Tibial nerve (tissue), 3 donors: Measurements from ENCODE around the gene ITPRID1.

Experiments used
- POLR2A ChIP-seq, 2 donors: fragments of 450-650 bp; IDR thresholded peaks; one replicate each; pipeline ENCODE4 v1.6.1; 2017; ENCODE audit warnings: antibody characterized with exemption in 2 of 2, mild to moderate bottlenecking in 2 of 2, moderate library complexity in 2 of 2
- TF ChIP-seq, protein P1 (sequence below), 5 experiments: fragments of 200-600 bp in 3 of 5; fragments of 450-650 bp in 2 of 5; sonication (generic) in 3 of 5; IDR thresholded peaks; one replicate each; pipeline ENCODE4 v1.5.1; 2016 to 2019; ENCODE audit warnings: antibody characterized with exemption in 5 of 5, mild to moderate bottlenecking in 3 of 5, moderate library complexity in 2 of 5

DNA sequence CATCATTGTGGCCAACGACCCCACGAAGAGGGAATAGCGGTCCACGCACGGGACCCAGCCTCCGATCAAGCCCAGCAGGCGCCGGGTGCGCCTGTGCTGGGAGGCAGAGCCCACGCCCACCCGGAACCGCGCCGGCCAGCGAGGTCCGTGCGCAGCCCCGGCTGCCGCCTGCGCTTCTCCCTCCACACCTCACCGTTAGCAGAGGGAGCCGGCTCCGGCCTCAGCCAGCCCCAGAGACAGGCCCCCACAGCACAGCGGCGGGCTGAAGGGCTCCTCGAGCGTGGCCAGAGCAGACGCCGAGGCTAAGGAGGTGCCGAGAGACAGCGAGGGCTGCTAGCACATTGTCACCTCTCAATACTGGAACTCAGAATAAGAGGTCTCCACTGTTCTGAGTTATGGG is 3.6 kb downstream of the ITPRID1 start:
- TF ChIP-seq, protein P1, sequence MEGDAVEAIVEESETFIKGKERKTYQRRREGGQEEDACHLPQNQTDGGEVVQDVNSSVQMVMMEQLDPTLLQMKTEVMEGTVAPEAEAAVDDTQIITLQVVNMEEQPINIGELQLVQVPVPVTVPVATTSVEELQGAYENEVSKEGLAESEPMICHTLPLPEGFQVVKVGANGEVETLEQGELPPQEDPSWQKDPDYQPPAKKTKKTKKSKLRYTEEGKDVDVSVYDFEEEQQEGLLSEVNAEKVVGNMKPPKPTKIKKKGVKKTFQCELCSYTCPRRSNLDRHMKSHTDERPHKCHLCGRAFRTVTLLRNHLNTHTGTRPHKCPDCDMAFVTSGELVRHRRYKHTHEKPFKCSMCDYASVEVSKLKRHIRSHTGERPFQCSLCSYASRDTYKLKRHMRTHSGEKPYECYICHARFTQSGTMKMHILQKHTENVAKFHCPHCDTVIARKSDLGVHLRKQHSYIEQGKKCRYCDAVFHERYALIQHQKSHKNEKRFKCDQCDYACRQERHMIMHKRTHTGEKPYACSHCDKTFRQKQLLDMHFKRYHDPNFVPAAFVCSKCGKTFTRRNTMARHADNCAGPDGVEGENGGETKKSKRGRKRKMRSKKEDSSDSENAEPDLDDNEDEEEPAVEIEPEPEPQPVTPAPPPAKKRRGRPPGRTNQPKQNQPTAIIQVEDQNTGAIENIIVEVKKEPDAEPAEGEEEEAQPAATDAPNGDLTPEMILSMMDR (IDR thresholded peaks at IDR 0.05): no peak
- TF ChIP-seq POLR2A (IDR thresholded peaks at IDR 0.05): no peak
